GM12801 (cell line): ENCODE measurements around the gene ATP5MG.

ENCODE experiments used
- CTCF ChIP-seq: IDR thresholded peaks from one replicate; pipeline ENCODE4 v1.5.1; 2011; ENCODE audit warnings: control low read depth; ENCODE audit not compliant: insufficient read length; ENCODE audit errors: extremely low read depth

ATP5MG gene

DNA sequence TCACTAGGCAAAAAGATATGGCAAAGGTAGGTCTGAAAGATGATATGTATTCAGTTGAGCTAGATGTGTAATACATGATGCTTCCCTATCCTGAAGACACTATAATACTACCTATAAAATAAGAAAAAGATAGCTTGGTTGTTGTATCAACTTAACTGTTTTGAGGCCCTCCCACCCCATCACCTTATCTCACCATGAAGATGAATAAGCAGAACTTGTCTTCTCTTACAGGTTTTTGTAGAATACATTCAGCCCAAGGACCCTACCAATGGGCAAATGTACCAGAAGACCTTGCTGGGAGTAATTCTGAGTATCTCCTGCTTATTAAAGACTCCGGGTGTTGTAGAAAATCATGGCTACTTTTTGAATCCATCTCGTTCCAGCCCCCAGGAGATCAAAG is 28.1 kb upstream of the ATP5MG start:
- no peak for TF ChIP-seq CTCF

DNA sequence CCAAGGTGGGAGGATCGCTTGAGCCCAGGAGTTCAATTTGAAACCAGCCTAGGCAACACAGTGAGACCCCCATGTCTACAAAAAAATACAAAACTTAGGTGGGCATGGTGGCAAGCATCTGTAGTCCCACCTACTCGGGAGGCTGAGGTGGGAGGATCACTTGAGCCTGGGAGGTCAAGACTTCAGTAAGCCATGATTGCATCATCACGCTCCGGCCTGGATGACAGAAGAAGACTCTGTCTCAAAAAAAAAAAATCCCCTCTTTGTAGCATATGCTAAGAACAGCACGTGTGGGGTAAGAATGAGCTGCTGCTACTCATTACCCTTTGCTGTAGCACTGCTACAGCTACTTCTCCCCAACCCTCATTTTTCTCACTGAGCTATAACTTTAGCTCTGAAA is 27.5 kb upstream of the ATP5MG start:
- TF ChIP-seq CTCF, result no peak

DNA sequence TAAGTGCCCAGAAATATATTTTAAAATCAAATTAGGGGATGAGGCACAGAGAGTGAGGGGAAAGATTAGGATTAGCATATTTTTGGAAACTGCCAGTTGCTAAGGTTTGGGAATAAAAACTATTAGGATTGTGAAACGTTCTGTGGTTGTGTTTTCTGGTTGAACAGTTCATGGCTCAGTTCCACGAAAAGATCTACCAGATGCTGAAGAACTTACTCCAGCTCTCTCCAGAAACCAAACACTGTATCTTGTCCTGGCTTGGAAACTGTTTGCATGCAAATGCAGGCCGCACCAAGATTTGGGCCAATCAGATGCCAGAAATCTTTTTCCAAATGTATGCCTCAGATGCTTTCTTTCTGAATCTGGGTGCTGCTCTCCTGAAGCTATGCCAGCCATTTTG is 26.7 kb upstream of the ATP5MG start:
- no peak for TF ChIP-seq CTCF

DNA sequence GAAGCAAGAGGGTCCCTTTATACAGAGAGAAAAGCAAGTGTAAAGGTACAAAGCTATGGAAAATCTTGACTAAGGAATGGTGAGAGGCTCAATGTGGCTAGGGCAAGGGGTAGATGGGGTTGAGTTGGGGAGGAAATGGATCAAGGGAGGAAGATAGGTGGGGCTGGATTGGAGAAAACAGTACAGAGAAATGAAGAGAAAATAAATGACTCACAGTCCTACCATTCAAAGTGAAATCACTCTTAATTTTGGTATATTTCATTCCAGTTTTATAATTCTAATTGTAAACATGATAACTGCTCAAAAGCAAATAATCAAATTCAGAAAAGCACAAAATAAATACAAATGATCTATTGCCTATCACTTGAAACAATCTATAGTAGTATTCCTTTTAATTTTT is 25.4 kb upstream of the ATP5MG start:
- no peak for TF ChIP-seq CTCF

DNA sequence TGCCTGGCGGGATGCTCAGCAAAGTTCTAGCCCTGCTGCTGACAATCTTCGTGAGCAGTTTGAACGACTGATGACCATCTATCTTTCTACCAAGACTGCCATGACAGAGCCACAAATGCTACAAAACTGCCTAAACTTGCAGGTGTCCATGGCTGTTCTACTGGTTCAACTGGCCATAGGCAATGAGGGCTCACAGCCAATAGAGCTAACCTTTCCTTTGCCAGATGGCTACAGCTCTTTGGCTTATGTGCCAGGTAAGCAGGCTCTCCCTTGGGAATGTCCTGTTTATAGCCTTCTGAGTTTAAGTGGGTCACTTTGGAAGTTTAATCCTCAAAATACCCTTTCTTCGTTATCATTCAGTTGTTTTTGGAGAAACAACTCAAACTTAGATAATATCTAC is 21.9 kb upstream of the ATP5MG start:
- TF ChIP-seq CTCF, result no peak

GRCh38 chr11:118380571-118380970 is 20.8 kb upstream of the ATP5MG start:
- no peak for TF ChIP-seq CTCF

DNA sequence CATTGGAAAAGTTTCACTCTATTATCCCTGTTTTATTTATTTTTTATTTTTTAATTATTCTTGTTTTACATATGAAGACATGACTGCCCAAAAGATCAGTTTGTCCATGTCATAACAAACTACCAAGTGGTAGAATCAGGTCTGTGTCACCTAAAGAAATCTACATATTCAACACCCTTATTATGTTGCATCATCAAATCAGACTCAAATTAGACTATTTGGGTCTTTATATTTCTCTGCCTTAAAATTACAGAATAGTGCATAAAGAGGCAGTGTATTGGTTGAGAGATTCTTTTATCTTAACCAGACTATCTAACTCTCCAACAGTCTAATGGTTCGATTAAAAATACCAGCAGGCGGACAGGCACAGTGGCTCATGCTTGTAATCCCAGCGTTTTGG is 18.5 kb upstream of the ATP5MG start:
- no peak for TF ChIP-seq CTCF

- TF ChIP-seq CTCF, result no peak
These were observed 17.7 kb upstream of the ATP5MG start for GRCh38 chr11:118383657-118384056.
